Spleen (tissue), 7 donors: Measurements from ENCODE around the gene HERPUD1.

Source experiments
- POLR2A ChIP-seq, 3 donors: fragments of 450-650 bp; IDR thresholded peaks; one replicate each; pipeline ENCODE4 v1.5.1; 2017; ENCODE audit warnings: antibody characterized with exemption in 3 of 3, mild to moderate bottlenecking in 1 of 3
- TF ChIP-seq, protein P1 (sequence below), 11 experiments: fragments of 200-600 bp in 7 of 11; fragments of 450-650 bp in 4 of 11; sonication (generic) in 4 of 11; IDR thresholded peaks in 8 of 11; conservative IDR thresholded peaks in 3 of 11; 1 replicate in 7 of 11; 2 replicates in 4 of 11; pipeline versions ENCODE4 v1.4.0 to v1.8.0; 2016 to 2021; ENCODE audit warnings: antibody characterized with exemption in 11 of 11, inconsistent platforms in 4 of 11, mild to moderate bottlenecking in 1 of 11
- donor health status: DM: no; HTN: no; CAD: no; lungs with moderate emphysema.
- donor health status: DM: no; HTN: no; CAD: no.
- donor health status: DM: no; HTN: no; CAD: no.

DNA sequence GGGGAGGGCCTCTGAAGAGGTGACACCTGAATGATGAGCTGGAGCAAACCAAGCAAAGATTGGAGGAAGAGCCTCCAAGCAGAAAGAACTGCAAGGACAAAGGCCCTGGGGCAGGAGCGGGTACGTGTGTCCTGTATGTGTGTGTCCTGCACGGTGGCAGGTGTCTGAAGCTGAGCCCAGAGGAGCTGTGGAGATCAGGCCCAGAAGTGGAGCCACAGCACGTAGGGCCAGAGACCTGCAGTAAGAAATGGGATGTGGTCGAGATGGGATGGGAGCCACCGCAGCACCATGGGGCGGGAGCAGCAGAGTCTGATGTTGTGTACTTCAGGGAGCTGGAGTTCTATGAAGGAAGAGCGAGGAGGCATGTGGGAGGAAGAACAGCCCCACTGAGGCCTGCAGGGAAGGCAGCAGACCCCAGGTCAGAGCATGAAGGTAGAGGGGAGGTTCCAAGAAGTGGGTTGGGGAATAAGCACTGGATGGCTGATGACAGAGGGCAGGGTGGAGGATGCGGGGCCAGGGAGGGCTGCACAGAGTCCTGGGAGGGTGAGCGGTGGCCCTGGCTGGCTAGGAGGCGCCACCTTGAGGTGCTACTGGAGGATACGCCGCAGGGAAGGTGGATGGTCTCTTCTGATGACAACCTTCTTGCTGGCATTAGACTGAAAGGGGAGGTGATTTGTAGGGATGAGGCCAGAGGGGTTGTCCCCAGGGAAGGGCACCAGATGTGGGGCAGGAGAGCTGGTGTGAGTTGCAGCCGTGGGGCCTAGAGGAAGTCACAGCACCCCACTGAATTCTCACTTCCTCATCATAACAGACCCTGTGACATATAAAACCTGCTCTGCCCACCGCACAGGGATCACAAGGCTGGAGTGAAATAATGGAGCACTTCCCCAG is 19.2 kb downstream of the HERPUD1 start:
- TF ChIP-seq, protein P1, sequence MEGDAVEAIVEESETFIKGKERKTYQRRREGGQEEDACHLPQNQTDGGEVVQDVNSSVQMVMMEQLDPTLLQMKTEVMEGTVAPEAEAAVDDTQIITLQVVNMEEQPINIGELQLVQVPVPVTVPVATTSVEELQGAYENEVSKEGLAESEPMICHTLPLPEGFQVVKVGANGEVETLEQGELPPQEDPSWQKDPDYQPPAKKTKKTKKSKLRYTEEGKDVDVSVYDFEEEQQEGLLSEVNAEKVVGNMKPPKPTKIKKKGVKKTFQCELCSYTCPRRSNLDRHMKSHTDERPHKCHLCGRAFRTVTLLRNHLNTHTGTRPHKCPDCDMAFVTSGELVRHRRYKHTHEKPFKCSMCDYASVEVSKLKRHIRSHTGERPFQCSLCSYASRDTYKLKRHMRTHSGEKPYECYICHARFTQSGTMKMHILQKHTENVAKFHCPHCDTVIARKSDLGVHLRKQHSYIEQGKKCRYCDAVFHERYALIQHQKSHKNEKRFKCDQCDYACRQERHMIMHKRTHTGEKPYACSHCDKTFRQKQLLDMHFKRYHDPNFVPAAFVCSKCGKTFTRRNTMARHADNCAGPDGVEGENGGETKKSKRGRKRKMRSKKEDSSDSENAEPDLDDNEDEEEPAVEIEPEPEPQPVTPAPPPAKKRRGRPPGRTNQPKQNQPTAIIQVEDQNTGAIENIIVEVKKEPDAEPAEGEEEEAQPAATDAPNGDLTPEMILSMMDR (IDR thresholded peaks at IDR 0.05 in 8 of 11, conservative IDR thresholded peaks at IDR 0.05 in 3 of 11) = peak in 9 of 11 experiments; percentile 18 to 62 (median 56)
- TF ChIP-seq POLR2A (IDR thresholded peaks at IDR 0.05) = no peak
